Stimulated activated CD8-positive, alpha-beta memory T cell treated with anti-CD3 and anti-CD28 coated beads, Interleukin-4, amount 100 ng/mL, for 24 hours (primary cell): ENCODE data around the gene SOCS4.

ENCODE experiments used
- DNase-seq: peaks from one replicate; pipeline ENCODE4 v3.0.0-alpha.2; 2020; ENCODE audit warnings: low read depth

SOCS4 gene

DNA sequence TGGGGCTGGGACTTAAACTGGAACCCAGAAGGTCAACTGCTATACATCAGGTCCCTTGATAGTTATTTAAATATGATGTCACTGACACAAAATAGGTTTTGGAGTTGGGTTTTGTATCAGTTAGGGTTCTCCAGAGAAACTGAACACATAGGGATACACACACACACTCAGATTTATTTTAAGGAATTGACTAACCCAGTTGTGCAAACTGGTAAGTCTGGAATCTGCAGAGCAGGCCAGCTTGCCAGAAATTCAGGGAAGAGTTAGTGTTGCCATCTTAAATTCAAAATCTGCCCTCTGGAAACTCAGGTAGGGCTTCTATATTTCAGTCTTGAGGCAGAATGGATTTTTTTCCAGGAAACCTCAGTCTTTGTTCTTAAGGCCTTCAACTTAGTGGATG is 61.3 kb downstream of the SOCS4 start:
- DNase-seq = no peak

DNA sequence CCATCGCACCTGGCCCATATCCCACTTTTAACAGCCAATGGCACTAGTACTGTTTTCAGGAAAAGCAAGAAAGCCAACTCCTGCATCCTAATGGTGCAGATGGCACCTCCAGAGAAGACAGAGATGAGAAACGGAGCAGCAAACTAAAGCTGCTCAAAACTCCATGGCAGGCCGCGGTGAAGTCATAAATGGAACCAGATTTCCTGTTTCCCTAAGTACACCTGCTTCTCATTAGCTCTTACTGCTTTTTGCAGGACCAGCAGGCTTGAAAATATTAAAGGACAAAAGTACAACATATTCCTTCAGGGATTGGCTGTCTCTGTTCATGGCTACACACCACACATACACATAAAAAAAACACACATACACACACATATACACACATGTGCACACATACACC is 65.3 kb downstream of the SOCS4 start:
- no peak for DNase-seq

DNA sequence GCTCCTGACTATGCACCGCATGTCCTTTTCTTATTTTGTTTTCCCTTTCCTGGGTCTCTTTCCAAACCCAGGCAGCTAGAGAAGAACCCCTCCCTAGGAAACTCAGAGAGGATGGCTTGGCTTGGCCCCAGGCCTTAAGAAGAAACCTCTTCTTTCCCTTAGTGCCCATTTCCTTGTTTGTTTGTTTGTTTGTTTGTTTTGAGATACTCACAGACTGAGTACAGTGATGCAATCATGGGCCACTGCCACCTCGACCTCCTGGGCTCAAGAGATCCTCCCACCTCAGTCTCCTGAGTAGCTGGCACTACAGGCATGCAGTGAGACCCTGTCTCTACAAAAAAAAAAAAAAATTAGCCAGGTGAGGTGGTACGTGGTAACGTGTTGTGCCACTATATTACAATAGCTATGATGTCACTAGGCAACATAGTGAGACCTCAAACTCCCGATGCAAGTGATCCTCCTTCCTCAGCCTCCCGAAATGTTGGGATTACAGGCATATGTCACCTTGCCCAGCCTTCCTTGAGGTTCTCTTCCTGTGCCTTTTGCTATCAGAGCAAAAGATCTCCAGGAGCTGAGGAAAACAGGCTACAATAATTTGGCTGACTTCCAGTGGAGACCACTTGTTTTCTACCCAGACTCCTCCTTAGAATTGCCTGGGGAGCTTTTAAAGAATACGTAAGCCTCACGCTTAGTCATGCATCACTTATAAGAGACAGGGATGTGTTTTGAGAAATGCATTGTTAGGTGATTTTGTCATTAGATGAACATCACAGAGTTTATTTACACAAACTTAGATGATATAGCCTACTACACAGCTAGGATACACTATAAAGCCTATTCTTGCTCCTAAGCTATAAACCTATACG is 67.5 kb downstream of the SOCS4 start:
- no peak for DNase-seq

DNA sequence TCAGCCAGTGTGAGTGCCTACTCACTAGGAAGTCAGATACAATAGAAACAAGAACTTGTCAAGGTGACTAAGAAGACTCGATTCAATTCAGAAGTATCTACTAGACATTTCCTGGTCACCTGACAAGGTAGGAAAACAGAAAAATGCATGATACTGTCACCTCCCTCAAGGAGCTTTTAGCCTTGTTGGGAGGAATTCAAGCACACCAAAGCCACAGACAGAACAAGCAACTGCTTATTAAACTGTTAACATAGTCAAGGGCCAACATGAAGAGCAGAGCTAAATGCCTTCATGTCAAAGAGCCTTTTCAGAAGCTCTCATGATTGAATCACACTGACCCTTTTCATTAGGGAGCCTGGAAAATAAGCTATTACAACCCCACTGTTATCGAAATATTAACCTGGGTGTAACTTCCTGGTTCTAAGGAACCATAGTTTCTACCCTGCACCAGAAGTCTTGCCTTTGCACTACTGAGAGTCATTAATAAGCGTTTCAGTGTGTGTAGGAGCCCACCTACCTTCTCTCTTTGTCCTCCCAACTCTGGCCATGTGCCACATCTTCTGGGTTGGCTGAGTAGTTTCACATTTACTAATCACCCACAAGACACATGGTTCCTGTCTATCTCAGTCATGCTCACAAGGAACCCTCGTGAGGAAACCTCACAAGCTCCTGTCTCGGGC is 71.0 kb downstream of the SOCS4 start:
- DNase-seq = peak; percentile 39

DNA sequence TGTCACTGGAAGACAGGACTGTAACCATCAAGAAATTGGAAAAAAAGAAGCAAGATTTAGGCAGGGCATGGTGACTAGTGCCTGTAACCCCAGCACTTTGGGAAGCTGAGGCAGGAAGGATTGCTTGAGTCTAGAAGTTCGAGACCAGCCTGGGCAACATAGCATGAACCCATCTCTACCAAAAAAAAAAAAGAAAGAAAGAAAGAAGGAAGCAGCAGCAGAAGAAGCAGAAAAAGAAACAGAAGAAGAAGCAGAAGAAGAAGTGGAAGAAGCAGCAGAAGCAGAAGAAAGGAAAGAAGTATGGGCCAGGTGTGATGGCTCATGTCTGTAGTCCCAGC is 71.5 kb downstream of the SOCS4 start:
- no peak for DNase-seq
